ENCODE results near the gene ZFYVE26. TPM values are rescaled to one million over a fixed set of nuclear protein-coding genes. Genes with fewer than 3 reads are reported as not detected.
A peak's percentile ranks its signal among the peaks of the same experiment; 100 is the strongest.
"Not testable (repeated sequence)": the region's sequence is repeated elsewhere in the genome, so short reads cannot be mapped to it uniquely, and the experiment has no call there.

ZFYVE26 gene
- total RNA-seq, 1 donor from 2014 or later: 12.6 TPM

GRCh38 chr14:67749341-67750084 lies 66.9 kb downstream of the ZFYVE26 start:
- ATAC-seq: no peak

- no peak for ATAC-seq
Observed at GRCh38 chr14:67748312-67748711, 68.1 kb downstream of the ZFYVE26 start.

GRCh38 chr14:67746927-67747326 lies 69.5 kb downstream of the ZFYVE26 start:
- ATAC-seq: no peak

GRCh38 chr14:67744046-67744445 lies 72.3 kb downstream of the ZFYVE26 start:
- no peak for ATAC-seq

DNA sequence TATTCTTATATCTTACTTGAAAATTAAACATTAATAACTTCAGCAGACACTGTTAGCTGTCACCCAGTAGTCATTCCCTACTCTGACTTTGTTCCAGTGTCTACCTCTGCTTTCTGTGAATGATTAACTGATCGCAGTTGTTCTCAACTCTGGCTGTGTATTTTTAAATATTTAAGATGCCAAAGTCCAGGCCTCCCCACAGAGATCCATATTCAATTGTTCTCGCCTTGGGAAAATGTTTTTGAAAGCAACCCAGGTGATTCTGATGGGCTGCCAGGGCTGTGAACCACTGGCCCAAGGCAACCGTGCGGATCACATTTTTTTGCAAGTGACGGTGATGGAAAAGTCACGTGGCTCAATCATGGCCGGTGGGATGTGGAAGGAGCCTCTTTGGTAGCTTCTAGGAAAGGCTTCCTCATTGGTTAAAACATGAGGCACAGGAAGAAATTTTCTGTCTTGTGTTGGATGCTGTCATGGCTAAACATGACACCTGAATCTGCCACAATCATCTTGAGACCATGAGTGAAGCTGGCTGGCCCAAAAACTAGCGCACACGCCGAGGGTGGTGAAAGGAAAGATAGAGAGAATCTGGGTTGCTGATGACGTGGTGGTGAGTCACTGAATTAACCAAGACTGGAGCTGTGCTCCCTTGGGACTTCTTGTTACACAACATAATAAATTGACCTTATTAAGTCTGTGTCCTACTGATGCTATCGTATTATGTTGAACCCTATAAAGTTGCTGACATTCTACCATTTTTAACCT lies 77.5 kb downstream of the ZFYVE26 start:
- ATAC-seq: peak; percentile 93

GRCh38 chr14:67736771-67737170 lies 79.6 kb downstream of the ZFYVE26 start:
- ATAC-seq: no peak

- ATAC-seq: no peak
Observed at GRCh38 chr14:67735336-67736147, 80.8 kb downstream of the ZFYVE26 start.

DNA sequence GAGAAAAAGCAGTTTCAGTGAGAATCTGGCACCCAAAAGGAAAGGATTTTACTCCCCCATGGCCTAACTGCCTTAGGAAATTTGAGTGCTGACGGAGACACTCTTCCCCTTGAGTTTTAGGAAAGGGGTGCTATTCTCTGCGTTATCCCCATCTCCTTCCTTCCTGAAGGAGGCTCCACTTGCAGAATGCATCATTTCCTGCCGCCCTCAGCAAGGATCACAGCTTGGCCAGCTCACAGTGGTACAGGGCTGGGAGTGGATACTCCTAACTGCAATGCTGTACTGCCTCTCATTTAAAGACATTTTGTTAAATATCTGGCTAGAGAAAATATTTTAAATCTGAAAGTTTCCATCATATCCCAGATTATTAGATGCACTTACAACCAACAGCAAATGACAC lies 81.7 kb downstream of the ZFYVE26 start:
- ATAC-seq: no peak

DNA sequence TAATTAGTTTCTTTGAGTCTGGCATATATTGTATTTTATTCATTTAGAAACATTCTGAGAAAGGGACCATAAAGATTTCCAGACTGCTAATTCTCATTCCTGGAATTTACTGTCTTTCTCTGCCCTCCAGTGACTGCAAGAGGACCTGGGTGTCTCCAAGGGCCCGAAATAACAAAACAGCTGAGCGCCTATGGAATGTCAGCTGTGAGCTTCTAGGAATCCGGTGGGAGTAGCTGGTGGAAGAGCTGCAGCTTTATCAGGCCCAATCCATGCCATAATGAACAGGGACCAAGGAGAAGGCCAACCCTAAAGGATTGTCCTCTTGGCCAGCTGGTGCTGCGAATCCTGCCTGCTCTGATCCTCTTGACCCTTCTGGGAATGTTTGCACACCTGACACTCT lies 82.8 kb downstream of the ZFYVE26 start:
- no peak for ATAC-seq

DNA sequence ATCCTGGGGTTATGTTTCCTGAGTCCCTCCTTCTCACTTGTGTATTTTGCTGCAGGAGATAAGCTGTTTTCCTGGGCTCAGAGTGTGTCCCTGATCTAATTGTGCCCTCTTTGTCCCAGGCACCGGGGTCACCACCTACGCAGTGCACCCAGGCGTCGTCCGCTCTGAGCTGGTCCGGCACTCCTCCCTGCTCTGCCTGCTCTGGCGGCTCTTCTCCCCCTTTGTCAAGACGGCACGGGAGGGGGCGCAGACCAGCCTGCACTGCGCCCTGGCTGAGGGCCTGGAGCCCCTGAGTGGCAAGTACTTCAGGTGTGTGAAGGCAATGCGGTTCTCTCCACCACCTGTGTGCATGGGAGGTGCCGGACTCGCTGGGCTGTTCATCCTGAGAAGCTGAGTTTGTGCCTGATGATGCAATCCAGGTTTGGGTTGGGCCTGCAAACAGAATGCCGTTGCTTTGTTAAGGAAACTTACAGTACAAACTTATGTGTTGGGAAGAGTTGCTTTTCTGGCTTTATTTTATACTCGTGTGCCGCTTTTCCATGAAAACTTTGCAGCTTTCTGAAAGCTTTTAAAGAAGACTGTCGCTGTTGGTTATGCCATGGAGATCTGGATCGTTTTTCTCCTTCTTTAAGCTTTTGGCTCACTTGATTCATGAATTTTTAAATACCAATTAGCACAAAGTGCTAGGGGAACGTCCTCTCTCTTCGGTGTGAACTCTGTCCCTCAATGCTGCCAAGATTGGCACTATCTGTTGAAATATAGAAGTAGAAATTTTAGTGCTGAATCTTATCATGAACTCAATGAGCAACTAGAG lies 87.1 kb downstream of the ZFYVE26 start:
- ATAC-seq: peak; percentile 73

DNA sequence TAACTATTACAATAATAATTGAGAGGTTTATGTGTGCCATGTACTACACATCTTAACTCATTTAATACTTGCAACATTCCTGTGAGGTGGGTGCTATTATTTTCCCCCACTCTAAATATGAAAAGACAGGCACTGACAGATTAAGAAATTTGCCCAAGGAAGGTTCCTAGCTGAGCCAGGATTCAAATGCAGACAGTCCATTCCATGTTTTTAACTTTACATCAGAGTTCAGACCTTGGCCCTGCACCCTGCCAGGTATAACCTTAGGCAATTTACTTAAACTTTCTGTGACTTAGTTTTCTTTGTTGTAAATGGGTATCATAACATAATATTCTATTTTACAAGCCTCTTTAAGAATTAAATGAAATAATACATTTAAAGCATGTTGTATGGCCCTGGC lies 88.1 kb downstream of the ZFYVE26 start:
- no peak for ATAC-seq

- no peak for ATAC-seq
Observed at GRCh38 chr14:67727361-67727760, 89.0 kb downstream of the ZFYVE26 start.

DNA sequence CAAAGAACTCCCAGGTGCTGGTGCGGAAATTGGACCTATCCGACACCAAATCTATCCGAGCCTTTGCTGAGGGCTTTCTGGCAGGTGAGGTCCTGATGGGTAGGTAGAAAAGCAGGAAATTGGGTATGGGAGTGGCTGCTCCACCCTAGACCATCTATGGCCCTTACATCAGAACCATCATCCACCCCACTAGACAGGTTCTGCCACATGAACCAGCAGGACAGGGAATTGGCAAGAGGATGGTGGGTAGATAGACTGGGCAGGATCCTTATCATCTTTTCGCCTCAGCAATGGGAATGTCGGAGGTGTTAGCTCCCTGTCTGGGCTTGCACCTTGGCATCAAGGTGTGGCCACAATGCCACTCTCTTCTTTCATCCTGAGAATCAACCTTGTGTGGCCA lies 91.2 kb downstream of the ZFYVE26 start:
- ATAC-seq: peak; percentile 92

DNA sequence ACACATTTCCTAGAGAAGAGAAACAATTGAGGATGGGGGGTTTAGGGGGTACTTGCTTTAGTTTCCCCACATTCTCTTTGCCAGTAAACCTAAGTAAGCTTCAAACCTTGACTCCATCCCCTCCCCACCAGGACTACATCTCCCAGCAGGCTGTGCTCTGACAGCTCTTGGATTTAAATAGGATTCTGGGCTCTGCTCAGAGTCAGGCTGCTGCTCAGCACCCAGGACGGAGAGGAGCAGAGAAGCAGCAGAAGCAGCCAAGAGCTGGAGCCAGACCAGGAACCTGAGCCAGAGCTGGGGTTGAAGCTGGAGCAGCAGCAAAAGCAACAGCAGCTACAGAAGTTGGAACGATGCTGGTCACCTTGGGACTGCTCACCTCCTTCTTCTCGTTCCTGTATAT lies 94.1 kb downstream of the ZFYVE26 start:
- ATAC-seq: peak; percentile 51

GRCh38 chr14:67721875-67722274 lies 94.5 kb downstream of the ZFYVE26 start:
- no peak for ATAC-seq

DNA sequence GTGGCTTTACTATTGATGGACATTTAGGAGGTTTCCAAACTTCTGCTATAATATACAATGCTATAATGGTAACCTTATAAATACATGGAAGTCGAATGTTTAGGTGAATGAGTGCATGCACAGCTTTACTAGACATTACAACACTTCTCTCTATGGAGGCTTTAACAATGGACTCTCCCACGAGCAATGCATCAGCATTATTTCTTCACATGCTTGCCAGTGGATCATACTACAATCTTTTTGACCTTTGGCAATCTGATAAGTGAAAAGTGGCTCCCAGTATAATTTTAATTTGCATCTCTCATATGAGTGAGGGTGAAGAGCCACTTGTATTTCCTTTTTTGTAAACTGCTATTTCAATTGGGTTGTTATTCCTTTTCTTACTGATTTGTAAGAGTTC lies 96.5 kb downstream of the ZFYVE26 start:
- ATAC-seq: no peak

DNA sequence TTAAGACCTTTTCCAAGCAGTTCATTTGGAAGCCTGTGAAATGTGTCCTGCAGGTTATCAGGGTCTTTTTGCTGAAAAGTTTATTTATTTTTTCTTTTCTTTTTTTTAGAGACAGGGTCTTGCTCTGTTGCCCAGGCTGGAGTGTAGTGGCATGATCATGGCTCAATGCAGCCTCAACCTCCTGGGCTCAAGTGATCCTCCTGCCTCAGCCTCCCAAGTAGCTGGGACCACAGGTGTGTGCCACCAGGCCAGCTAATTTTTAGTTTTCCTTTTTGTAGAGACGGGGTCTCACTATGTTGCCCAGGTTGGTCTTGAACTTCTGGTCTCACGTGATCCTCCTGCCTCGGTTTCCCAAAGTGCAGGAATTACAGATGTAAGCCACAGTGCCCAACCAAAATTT lies 97.0 kb downstream of the ZFYVE26 start:
- ATAC-seq: not testable (repeated sequence)

DNA sequence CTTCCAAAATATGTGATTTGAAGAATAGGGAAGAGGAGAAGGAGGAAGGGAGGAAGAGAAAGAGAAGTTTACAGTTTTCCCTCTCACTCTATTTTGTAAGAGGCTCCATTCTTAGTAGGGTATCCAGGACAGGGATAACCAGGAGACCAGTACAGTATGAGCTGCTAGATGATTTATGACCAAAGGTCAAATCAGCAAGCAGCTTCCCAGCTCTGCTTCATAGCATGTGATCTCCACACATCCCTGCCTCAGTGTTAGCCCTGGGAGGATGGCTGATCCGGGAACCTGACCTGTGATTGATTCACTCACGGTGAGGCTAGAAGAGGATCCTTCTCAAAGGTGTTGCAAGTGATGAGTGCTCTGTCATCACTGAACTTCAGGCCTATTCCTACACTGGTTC lies 98.1 kb downstream of the ZFYVE26 start:
- ATAC-seq: no peak

DNA sequence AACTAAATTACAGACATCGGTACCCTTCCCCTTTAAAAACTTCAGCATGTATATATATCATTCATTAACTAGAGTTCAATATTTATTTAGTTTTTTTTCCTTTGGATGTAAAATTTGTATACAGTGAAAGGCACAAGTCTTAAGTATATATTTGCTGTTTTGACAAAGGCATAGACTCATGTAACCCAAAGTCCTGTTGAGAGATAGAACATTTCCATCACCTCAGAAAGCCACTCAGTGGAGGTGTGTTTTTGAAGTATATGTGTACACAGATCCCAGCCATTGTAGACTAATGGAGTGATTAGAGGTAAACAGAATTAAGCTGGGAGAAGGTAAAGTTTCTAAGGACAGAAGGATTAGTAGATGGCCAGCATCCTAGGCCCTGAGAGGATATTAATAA lies 99.3 kb downstream of the ZFYVE26 start:
- peak; percentile 28 for ATAC-seq

GRCh38 chr14:67710209-67710608 lies 106.2 kb downstream of the ZFYVE26 start:
- no peak for ATAC-seq

DNA sequence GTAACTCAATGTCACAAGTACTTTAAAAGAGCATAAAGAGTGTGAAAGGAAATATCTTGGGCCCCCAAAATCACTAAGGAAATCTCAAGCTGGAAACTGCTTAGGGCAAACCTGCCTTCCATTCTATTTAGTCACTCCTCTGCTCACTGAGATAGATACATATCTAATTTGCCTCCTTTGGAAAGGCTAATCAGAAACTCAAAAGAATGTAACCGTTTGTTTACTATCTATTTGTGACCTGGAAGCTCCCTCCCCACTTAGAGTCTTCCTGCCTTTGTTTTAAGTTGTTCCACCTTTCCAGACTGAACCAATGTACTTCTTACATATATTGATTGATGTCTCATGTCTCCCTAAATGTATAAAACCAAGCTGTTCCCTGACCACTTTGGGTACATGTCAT lies 106.6 kb downstream of the ZFYVE26 start:
- not testable (repeated sequence) for ATAC-seq

- not testable (repeated sequence) for ATAC-seq
Observed at GRCh38 chr14:67709346-67709745, 107.0 kb downstream of the ZFYVE26 start.
